Ectodermal cell (in vitro differentiated cells): Measurements from ENCODE around the gene KCTD2.

ENCODE experiments used
- H3K27ac ChIP-seq: 2 replicates; pipeline ENCODE4 v1.7.0; 2013; ENCODE audit warnings: mild to moderate bottlenecking, low read depth, low read length; ENCODE audit not compliant: insufficient read depth, poor library complexity, severe bottlenecking
- H3K27me3 ChIP-seq: 2 replicates; pipeline ENCODE4 v1.7.0; 2013; ENCODE audit warnings: mild to moderate bottlenecking, low read length; ENCODE audit not compliant: insufficient read depth, control insufficient read depth, poor library complexity, severe bottlenecking
- H3K36me3 ChIP-seq: one replicate; pipeline ENCODE4 v1.7.0; 2013; ENCODE audit warnings: low read length; ENCODE audit not compliant: control insufficient read depth, insufficient read depth
- H3K4me1 ChIP-seq: one replicate; pipeline ENCODE4 v1.7.0; 2013; ENCODE audit warnings: low read length; ENCODE audit not compliant: control insufficient read depth, insufficient read depth
- H3K4me3 ChIP-seq: 2 replicates; pipeline ENCODE4 v1.7.0; 2013; ENCODE audit warnings: low read depth, low read length, control low read depth; ENCODE audit not compliant: insufficient read depth
- H3K9me3 ChIP-seq: 2 replicates; pipeline ENCODE4 v1.7.0; 2013; ENCODE audit warnings: mild to moderate bottlenecking, low read length, moderate library complexity; ENCODE audit not compliant: control insufficient read depth
- WGBS, 2 experiments: methylation state at CpG; one replicate each; pipeline ENCODE4 v1.1.7; 2013; ENCODE audit warnings: missing lambda C conversion rate in 2 of 2; 5-methylcytosine and 5-hydroxymethylcytosine counted together

Gene KCTD2

DNA sequence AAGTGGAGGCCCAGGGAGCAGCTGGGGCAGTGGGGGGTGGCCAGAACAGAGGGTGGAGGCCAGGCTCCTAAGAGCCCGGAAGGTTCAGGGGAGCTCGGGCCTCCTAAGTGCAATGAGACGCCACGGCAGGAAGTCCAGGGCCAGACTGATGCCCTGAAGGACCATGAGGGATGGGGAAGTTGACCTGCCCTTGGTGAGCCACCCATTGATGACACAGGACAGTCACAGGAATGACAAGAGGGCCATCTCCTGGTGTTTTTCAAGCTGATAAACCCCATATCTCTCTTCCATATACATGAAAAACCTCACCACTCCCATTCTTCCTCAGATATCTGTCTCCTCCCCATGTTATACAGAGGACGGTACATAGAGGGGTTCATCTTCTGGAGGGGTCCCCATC, 40.4 kb upstream of the KCTD2 start:
- H3K9me3 ChIP-seq: no peaks in the 10 kb centered on the region
- peaks cover 22% of the 10 kb centered on the region for H3K36me3 ChIP-seq
- H3K4me1 ChIP-seq: peaks cover 3% of the 10 kb centered on the region
- H3K27me3 ChIP-seq: no peaks in the 10 kb centered on the region
- no peak overlapping the region for H3K4me3 ChIP-seq
- H3K27ac ChIP-seq: no peak overlapping the region
- WGBS, 2 experiments: 92 to 98% methylated on average over 5 of the region's 5 CpGs

DNA sequence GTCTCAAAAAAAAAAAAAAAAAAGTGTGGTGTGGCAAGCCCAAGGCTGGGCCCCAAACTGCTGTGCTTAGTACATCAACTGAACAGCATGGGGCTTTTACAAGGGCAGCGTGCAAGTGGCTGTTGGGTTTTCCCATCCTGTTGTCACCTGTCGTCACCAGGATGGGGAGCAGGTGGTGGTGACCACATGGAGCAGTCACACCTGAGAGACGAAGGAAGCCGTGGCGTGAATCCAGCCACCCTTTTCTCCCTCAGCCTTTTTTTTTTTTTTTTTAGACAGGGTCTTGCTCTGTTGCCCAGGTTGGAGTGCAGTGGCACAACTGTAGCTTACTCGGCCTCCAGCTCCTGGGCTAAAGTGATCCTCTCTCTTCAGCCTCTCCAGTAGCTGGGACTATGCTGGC, 38.7 kb upstream of the KCTD2 start:
- Histone ChIP-seq H3K4me3 (no peak overlapping the region), H3K27ac (no peak overlapping the region), H3K36me3 (peaks cover 6% of the 10 kb centered on the region), H3K4me1 (peaks cover 8% of the 10 kb centered on the region), H3K27me3 (no peaks in the 10 kb centered on the region), H3K9me3 (no peaks in the 10 kb centered on the region)
- 84 to 89% methylated on average over 6 of the region's 6 CpGs for WGBS, 2 experiments

GRCh38 chr17:75009139-75009724, 37.8 kb upstream of the KCTD2 start:
- 82 to 85% methylated on average over 2 of the region's 2 CpGs for WGBS, 2 experiments
- no peaks in the 10 kb centered on the region for H3K27me3 ChIP-seq
- H3K4me1 ChIP-seq: peaks cover 11% of the 10 kb centered on the region
- H3K9me3 ChIP-seq: no peaks in the 10 kb centered on the region
- H3K36me3 ChIP-seq: peaks cover 3% of the 10 kb centered on the region
- H3K27ac ChIP-seq: peak overlapping the region; percentile 8
- no peak overlapping the region for H3K4me3 ChIP-seq

- WGBS, 2 experiments: 84 to 86% methylated on average over 8 of the region's 8 CpGs
- no peaks in the 10 kb centered on the region for H3K36me3 ChIP-seq
- H3K27me3 ChIP-seq: no peaks in the 10 kb centered on the region
- no peaks in the 10 kb centered on the region for H3K9me3 ChIP-seq
- H3K4me1 ChIP-seq: peaks cover 11% of the 10 kb centered on the region
- no peak overlapping the region for H3K4me3 ChIP-seq
- no peak overlapping the region for H3K27ac ChIP-seq
Observed at GRCh38 chr17:75010683-75011400, 36.2 kb upstream of the KCTD2 start.

GRCh38 chr17:75011401-75012095, 35.5 kb upstream of the KCTD2 start:
- WGBS, 2 experiments: 85 to 87% methylated on average over 13 of the region's 13 CpGs
- no peaks in the 10 kb centered on the region for H3K27me3 ChIP-seq

DNA sequence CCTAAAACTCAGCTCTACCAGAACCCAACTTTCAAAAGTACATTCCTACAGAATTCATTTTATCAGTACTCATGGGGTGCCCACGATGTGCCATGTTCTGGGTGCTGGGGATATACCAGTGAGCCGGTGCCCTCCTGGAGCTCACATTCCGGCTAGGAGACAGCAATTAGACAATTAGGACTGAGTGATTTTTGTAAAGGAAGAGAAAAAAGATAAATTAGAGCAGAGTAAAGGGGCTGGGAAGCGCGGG, 35.0 kb upstream of the KCTD2 start:
- no peak overlapping the region for H3K27ac ChIP-seq
- H3K9me3 ChIP-seq: no peaks in the 10 kb centered on the region
- 52 to 60% methylated on average over 5 of the region's 5 CpGs for WGBS, 2 experiments
- peak overlapping the region; percentile 75 for H3K4me3 ChIP-seq
- H3K4me1 ChIP-seq: peaks cover 11% of the 10 kb centered on the region
- H3K36me3 ChIP-seq: no peaks in the 10 kb centered on the region
- H3K27me3 ChIP-seq: no peaks in the 10 kb centered on the region

More at GRCh38 chr17:75011401-75012095, 35.5 kb upstream of the KCTD2 start:
- Histone ChIP-seq H3K36me3 (no peaks in the 10 kb centered on the region), H3K4me3 (peak overlapping the region; percentile 75), H3K9me3 (no peaks in the 10 kb centered on the region), H3K27ac (no peak overlapping the region), H3K4me1 (peaks cover 11% of the 10 kb centered on the region)

DNA sequence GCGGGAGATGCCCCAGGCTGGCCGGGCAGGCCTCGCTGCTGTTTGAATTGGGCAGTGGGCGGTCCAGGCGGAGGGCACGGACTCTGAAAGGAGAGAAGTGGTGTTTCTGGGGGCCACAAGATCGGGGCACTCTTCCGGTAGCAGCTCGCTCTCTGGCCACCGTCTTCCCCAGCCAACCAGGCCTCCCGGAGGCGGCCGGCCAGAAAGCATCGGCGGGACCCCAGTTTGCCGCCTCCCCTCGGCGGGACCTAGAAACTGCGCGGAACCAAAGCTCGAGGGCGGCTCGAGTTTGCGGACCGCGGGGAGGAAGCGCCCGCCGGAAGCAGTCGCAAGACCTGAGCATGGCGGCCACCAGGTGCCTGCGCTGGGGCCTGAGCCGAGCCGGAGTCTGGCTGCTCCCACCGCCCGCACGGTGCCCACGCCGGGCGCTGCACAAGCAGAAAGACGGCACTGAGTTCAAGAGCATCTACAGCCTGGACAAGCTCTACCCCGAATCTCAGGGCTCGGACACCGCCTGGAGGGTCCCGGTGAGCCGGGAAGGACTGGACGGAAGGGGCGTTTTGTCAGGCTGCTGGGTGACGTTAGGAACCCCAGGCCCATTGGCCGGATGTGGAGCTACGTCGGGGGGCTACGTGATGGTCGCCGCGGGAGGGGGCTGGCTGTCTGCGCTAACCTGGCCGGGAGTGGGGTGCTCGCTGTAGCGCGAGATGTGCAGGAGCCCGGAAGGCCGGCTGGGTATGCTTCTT, 34.5 kb upstream of the KCTD2 start, which contains the start of gene MRPL58:
Gene MRPL58 (plus strand): TSS at position 325 of the 746 bp plus-strand sequence. CDS start 17 bp downstream, at position 342.
- Histone ChIP-seq H3K27me3 (no peaks in the 10 kb centered on the region), H3K27ac (peak within 1 kb of the TSS; percentile 56), H3K4me3 (peak within 1 kb of the TSS; percentile 75), H3K9me3 (no peaks in the 10 kb centered on the region), H3K36me3 (no peaks in the 10 kb centered on the region), H3K4me1 (peaks cover 11% of the 10 kb centered on the region)
- 1% methylated on average over 63 of the region's 63 CpGs for WGBS, 2 experiments

DNA sequence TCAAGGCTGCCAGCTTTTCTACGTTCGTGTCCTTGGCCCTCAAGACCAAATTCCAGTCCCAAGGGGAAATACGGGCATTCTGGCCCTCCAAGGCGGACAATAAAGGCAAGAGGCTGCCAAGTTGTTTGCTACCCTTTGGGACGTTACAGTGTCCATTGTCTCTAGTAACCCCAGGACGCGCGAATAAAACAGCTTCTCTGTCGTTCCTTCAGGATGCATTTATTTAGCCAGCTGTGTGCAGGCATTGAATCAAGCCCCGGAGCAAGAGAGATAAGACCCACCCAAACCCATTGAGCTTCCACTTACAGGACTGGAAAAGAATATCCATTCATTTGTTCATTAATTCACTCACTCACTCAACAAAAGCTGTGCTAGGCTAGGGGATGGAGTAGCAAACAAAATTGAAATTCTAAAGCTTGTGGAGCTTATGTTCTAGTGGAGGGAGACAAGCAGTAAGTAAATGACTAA, 33.9 kb upstream of the KCTD2 start:
- Histone ChIP-seq H3K9me3 (no peaks in the 10 kb centered on the region), H3K27me3 (no peaks in the 10 kb centered on the region), H3K4me1 (peaks cover 11% of the 10 kb centered on the region), H3K36me3 (no peaks in the 10 kb centered on the region), H3K4me3 (peak overlapping the region; percentile 75), H3K27ac (peak overlapping the region; percentile 56)
- WGBS, 2 experiments: 2% methylated on average over 10 of the region's 10 CpGs

DNA sequence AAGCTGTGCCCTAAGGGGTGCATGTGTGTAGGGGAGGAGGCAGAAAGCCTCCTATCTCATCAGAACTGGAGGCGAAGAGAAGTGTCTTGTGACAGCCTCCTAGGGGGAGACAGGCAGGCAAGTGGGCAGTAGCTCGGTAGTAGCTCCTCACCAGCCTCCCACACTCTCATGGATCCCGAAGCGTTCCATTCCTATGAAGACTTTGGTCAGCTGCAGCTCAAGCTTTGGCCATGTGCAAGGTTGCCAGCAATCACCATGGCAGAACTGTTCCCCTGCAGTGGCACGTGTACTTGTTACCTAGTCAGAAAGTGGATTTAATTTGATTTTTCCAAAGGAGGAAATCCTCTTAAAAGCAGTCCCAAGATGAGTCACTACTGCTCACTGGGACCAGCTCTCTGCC, 27.9 kb upstream of the KCTD2 start:
- no peaks in the 10 kb centered on the region for H3K9me3 ChIP-seq
- no peaks in the 10 kb centered on the region for H3K4me1 ChIP-seq
- H3K36me3 ChIP-seq: peaks cover 10% of the 10 kb centered on the region
- no peaks in the 10 kb centered on the region for H3K27me3 ChIP-seq
- WGBS, 2 experiments: 93% methylated on average over 5 of the region's 5 CpGs
- no peak overlapping the region for H3K4me3 ChIP-seq
- H3K27ac ChIP-seq: no peak overlapping the region

- WGBS, 2 experiments: 92 to 94% methylated on average over 3 of the region's 3 CpGs
- H3K27me3 ChIP-seq: no peaks in the 10 kb centered on the region
- H3K36me3 ChIP-seq: peaks cover 10% of the 10 kb centered on the region
- no peaks in the 10 kb centered on the region for H3K4me1 ChIP-seq
- no peak overlapping the region for H3K4me3 ChIP-seq
- no peaks in the 10 kb centered on the region for H3K9me3 ChIP-seq
- no peak overlapping the region for H3K27ac ChIP-seq
Observed at GRCh38 chr17:75019710-75020109, 27.3 kb upstream of the KCTD2 start.
